Esophagus muscularis mucosa (tissue), 4 donors: Measurements from ENCODE around the gene ANKEF1. TPM values are rescaled to one million over a fixed set of nuclear protein-coding genes. Genes with fewer than 3 reads are reported as not detected.

Source experiments
- DNase-seq: peaks from one replicate; pipeline ENCODE4 v3.0.0-alpha.2; 2017; ENCODE audit errors: extremely low spot score
- H3K27ac ChIP-seq, 4 donors: fragments of 200-600 bp; sonication (generic); replicated peaks in 1 of 4; 1 replicate in 3 of 4; 2 replicates in 1 of 4; pipeline ENCODE4 v1.5.1; 2016 to 2019; ENCODE audit warnings: mild to moderate bottlenecking in 1 of 4
- H3K27me3 ChIP-seq, 4 donors: fragments of 200-600 bp; sonication (generic); one replicate each; pipeline versions ENCODE4 v1.5.1 to v1.6.0; 2016 to 2019
- H3K36me3 ChIP-seq, 4 donors: fragments of 200-600 bp; sonication (generic); one replicate each; pipeline ENCODE4 v1.5.1; 2016 to 2019
- H3K4me1 ChIP-seq, 4 donors: fragments of 200-600 bp; sonication (generic); one replicate each; pipeline ENCODE4 v1.5.1; 2016 to 2019
- H3K4me3 ChIP-seq, 4 donors: fragments of 200-600 bp; sonication (generic); 1 replicate in 2 of 4; 2 replicates in 2 of 4; pipeline ENCODE4 v1.5.1; 2016 to 2019; ENCODE audit warnings: mild to moderate bottlenecking in 4 of 4, moderate library complexity in 1 of 4
- H3K9me3 ChIP-seq, 4 donors: fragments of 200-600 bp; sonication (generic); 1 replicate in 3 of 4; 2 replicates in 1 of 4; pipeline ENCODE4 v1.5.1; 2016 to 2019
- EP300 ChIP-seq: sonication (generic); formaldehyde crosslinking; IDR thresholded peaks from one replicate; pipeline ENCODE4 v1.6.1; 2017; ENCODE audit warnings: antibody characterized with exemption
- POLR2A ChIP-seq: fragments of 450-650 bp; IDR thresholded peaks from one replicate; pipeline ENCODE4 v1.6.1; 2017; ENCODE audit warnings: antibody characterized with exemption, moderate library complexity, mild to moderate bottlenecking, low read depth
- POLR2AphosphoS5 ChIP-seq, 2 donors: sonication (generic); formaldehyde crosslinking; IDR thresholded peaks; one replicate each; pipeline ENCODE4 v1.6.1; 2017; ENCODE audit warnings: antibody characterized with exemption in 2 of 2
- WGBS: methylation state at CpG from one replicate; pipeline ENCODE4 v1.1.5; 2018; 5-methylcytosine and 5-hydroxymethylcytosine counted together
- intact Hi-C: fragments of 100-400 bp; cut with DNase I; formaldehyde crosslinking; loops from one replicate; pipeline ENCODE4 v1.15.1; 2023
- total RNA-seq, 4 donors: library from RNA; depleted of rRNA; stranded (reverse); fragments of >200 nt; gene quantifications; one replicate each; pipeline versions ENCODE4 v1.1.0 to v1.2.1, GENCODE V29; 2016
- TF ChIP-seq, protein P1 (sequence below), 3 experiments: fragments of 200-600 bp in 2 of 3; fragments of 450-650 bp in 1 of 3; sonication (generic) in 2 of 3; IDR thresholded peaks; one replicate each; pipeline ENCODE4 v1.5.1; 2017 to 2019; ENCODE audit warnings: antibody characterized with exemption in 3 of 3, mild to moderate bottlenecking in 2 of 3, moderate library complexity in 1 of 3

ANKEF1 gene
- total RNA-seq, 4 donors from 2014 or later, result 0.42 to 2.3 (median 1.3) TPM

DNA sequence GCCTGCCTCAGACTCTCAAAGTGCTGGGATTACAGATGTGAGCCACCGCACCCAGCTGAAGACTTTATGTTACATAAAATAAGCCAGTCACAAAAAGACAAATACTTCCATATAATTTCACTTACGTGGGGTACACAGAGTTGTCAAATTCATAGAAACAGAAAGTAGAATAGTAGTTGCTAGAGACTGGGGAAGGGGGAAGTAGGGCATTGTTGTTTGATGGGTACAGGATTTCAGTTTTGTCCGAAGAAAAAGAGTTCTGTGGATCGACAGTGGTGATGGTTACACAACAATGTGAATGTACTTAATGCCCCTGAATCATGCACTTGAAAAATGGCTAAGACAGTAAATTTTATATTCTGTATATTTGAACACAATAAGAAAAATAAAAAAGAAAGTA, 41.6 kb upstream of the ANKEF1 start:
- TF ChIP-seq POLR2AphosphoS5 (IDR thresholded peaks at IDR 0.05) (no peak), EP300 (no peak), POLR2A (no peak)
- TF ChIP-seq, protein P1, sequence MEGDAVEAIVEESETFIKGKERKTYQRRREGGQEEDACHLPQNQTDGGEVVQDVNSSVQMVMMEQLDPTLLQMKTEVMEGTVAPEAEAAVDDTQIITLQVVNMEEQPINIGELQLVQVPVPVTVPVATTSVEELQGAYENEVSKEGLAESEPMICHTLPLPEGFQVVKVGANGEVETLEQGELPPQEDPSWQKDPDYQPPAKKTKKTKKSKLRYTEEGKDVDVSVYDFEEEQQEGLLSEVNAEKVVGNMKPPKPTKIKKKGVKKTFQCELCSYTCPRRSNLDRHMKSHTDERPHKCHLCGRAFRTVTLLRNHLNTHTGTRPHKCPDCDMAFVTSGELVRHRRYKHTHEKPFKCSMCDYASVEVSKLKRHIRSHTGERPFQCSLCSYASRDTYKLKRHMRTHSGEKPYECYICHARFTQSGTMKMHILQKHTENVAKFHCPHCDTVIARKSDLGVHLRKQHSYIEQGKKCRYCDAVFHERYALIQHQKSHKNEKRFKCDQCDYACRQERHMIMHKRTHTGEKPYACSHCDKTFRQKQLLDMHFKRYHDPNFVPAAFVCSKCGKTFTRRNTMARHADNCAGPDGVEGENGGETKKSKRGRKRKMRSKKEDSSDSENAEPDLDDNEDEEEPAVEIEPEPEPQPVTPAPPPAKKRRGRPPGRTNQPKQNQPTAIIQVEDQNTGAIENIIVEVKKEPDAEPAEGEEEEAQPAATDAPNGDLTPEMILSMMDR (IDR thresholded peaks at IDR 0.05), result no peak
- H3K27ac ChIP-seq, result no peak overlapping the region
- H3K9me3 ChIP-seq, result no peaks in the 10 kb centered on the region
- no peaks in the 10 kb centered on the region for H3K36me3 ChIP-seq
- 85% methylated on average over 4 of the region's 4 CpGs for WGBS
- no peak overlapping the region for H3K4me3 ChIP-seq
- intact Hi-C loops, result no loop called here
- peaks cover 0 to 6% (median 0%) of the 10 kb centered on the region in 4 donors for H3K4me1 ChIP-seq
- H3K27me3 ChIP-seq, result no peaks in the 10 kb centered on the region
- no peak for DNase-seq

DNA sequence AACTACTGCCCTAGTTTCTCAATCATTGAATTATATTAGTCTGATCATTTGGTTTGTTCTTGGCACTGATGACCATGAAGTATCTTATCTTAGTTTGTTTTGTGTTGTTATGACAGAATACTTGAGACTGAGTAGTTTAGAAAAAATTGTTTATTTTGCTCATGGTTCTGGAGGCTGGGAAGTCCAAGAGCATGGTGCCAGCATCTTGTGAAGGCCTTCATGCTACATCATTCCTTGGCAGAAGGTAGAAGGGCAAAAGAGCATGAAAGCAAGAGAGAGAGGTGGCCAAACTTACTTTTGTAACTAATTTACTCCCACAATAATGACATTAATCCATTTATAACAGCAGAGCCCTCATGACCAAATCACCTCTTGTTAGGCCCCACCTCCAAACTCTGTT, 40.1 kb upstream of the ANKEF1 start:
- Histone ChIP-seq H3K27me3 (no peaks in the 10 kb centered on the region), H3K36me3 (no peaks in the 10 kb centered on the region), H3K4me1 (peaks cover 0 to 6% (median 0%) of the 10 kb centered on the region in 4 donors), H3K4me3 (no peak overlapping the region), H3K9me3 (no peaks in the 10 kb centered on the region), H3K27ac (no peak overlapping the region)
- no peak for DNase-seq
- intact Hi-C loops, result no loop called here
- TF ChIP-seq POLR2AphosphoS5 (IDR thresholded peaks at IDR 0.05), result no peak
- no peak for TF ChIP-seq POLR2A
- TF ChIP-seq EP300, result no peak
- TF ChIP-seq, protein P1 (IDR thresholded peaks at IDR 0.05), result no peak

DNA sequence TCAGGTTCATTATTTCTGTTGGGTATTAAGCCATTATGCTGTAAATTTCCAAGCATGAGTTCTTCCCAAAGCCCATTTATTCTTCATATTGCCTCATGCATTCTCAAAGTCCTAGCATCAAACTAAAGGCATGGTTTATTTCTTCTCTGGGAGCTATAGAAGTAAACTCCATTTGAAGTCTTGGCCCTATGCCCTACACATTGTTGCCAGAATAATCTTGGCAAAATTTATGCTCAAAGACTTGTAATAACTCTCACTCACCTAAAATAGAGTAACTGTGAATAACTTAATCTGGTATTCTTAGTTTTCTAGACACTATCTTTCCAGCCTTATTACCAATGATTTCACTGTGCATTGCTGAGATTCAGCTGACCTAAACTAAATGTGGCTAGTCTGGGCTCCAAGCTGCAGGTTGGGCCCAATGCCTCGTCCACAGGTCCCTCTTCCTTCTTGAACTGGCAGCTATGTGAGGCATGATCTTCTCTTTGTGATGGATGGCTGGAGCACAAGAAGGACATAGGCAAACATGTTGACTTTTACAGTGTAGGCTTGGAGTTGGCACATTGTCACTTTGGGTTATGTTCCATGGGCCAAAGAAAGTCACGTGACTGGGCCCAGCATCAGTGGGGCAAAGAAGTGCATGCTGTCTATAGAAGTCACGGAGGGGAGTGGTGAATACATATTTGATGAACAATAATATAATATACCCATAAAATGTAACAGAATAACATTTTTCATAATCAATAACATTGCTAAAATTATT, 39.1 kb upstream of the ANKEF1 start:
- DNase-seq, result no peak
- TF ChIP-seq, protein P1 (IDR thresholded peaks at IDR 0.05), result no peak
- no peak for TF ChIP-seq POLR2AphosphoS5 (IDR thresholded peaks at IDR 0.05)
- TF ChIP-seq EP300, result no peak
- TF ChIP-seq POLR2A, result no peak
- peaks cover 0 to 6% (median 0%) of the 10 kb centered on the region in 4 donors for H3K4me1 ChIP-seq
- intact Hi-C loops, result no loop called here
- WGBS, result 84% methylated on average over 3 of the region's 3 CpGs
- H3K27ac ChIP-seq, result no peak overlapping the region
- no peaks in the 10 kb centered on the region for H3K9me3 ChIP-seq
- H3K4me3 ChIP-seq, result no peak overlapping the region
- no peaks in the 10 kb centered on the region for H3K36me3 ChIP-seq
- no peaks in the 10 kb centered on the region for H3K27me3 ChIP-seq

DNA sequence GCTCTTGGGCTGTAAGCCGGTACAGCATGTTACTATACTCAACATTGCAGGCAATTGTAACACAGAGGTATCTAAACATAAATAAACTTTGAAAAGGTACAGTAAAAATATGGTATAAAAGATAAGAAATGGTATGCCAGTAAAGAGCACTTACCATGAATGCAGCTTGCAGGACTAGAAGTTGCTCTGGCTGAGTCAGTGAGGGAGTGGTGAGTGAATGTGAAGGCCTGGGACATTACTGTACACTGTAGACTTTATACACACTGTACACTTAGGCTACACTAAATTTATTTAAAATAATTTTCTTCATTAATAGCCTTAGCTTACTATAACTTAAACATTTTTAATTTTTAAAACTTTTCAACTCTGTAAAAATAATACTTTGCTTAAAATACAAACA, 37.8 kb upstream of the ANKEF1 start:
- no peak overlapping the region for H3K4me3 ChIP-seq
- H3K9me3 ChIP-seq, result no peaks in the 10 kb centered on the region
- WGBS, result 94% methylated on average over 1 of the region's 1 CpG
- intact Hi-C loops, result no loop called here
- TF ChIP-seq, protein P1 (IDR thresholded peaks at IDR 0.05), result no peak
- TF ChIP-seq POLR2AphosphoS5 (IDR thresholded peaks at IDR 0.05) (no peak), POLR2A (no peak), EP300 (no peak)
- peaks cover 0 to 6% (median 0%) of the 10 kb centered on the region in 4 donors for H3K4me1 ChIP-seq
- no peak overlapping the region for H3K27ac ChIP-seq
- H3K27me3 ChIP-seq, result no peaks in the 10 kb centered on the region
- H3K36me3 ChIP-seq, result no peaks in the 10 kb centered on the region
- DNase-seq, result no peak

DNA sequence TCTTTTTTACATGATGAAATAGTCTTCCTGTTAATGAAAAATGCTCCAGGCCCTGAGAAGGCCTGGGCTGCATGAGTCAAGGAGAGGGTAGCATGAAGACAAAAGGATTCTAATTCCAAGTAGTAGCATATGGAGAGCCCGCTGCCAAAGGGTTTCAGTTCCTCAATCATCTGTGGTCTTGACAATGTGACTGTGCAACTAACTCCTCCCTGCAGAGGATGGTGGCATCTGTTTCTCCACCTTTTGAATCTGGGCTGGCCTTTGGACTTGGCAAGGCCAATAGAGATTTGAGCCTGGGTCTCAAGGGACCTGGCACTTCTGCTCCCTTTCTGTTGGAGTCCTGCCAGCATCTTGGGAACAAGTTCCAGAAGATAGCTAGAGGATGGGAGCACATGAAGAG, 35.1 kb upstream of the ANKEF1 start:
- Histone ChIP-seq H3K4me3 (no peak overlapping the region), H3K27me3 (no peaks in the 10 kb centered on the region), H3K9me3 (no peaks in the 10 kb centered on the region), H3K4me1 (peaks cover 0 to 6% (median 0%) of the 10 kb centered on the region in 4 donors), H3K36me3 (no peaks in the 10 kb centered on the region), H3K27ac (no peak overlapping the region)
- WGBS, result 80% methylated on average over 1 of the region's 1 CpG
- intact Hi-C loops, result no loop called here
- TF ChIP-seq POLR2A (no peak), EP300 (no peak), POLR2AphosphoS5 (IDR thresholded peaks at IDR 0.05) (no peak)
- TF ChIP-seq, protein P1 (IDR thresholded peaks at IDR 0.05), result no peak
- no peak for DNase-seq
